Measurements from ENCODE around the gene OVCA2.

- TF ChIP-seq CTCF (IDR thresholded peaks at IDR 0.05) (no peak), POLR2AphosphoS5 (IDR thresholded peaks at IDR 0.05) (no peak)
Observed at GRCh38 chr17:2028737-2029136, 13.1 kb upstream of the OVCA2 start.

Measured in suprapubic skin (tissue), 3 donors.